ENCODE measurements around the gene PTK6.
"Not testable (repeated sequence)": the region's sequence is repeated elsewhere in the genome, so short reads cannot be mapped to it uniquely, and the experiment has no call there.

The PTK6 gene

DNA sequence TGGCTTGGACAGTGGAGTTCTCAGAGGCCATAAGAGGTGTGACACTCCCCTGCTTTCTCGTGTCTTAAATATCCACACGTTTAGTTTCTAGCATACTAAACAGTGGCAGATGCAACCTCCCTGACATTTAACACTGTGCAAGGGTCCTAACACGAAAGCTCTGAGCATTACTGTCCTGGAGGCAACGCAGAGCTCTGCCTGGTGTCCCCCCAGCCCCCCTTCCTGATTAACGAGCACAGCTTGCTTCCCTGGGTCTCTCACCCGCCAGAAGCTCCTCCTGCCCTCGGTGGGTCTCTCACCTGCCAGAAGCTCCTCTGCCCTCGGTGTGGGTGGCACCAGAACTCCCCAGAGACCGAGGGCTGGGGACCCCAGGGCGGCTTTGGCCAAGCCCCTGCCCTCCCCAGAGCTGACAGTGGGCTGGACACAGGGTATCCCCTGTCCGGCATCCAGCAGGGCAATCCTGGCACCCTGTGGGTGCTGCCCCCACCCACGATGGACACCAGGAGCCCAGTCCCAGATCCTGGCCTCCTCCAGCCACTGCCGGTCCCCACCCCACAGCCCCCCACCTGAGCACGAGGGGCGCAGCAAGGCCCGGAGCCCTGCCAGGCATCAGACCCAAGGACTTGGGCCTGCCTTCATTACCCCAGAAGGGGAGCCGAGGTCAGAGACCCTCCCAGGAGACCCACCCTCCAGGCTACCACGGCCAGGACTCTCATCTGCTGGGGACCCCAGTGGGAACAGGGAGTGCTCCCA is 52.3 kb downstream of the PTK6 start:
- Histone ChIP-seq H3K9ac (ENCODE audit: low read depth in 1 of 2, low read length in 2 of 2) (no peak overlapping the region), H3K27me3 (ENCODE audit: control insufficient read depth in 2 of 2, insufficient read depth in 2 of 2, low read length in 2 of 2) (peaks cover 15 to 19% of the 10 kb centered on the region in 2 donors), H3K36me3 (ENCODE audit: control insufficient read depth in 2 of 2, insufficient read depth in 2 of 2, low read length in 2 of 2) (no peaks in the 10 kb centered on the region), H3K4me1 (ENCODE audit: control insufficient read depth in 2 of 2, insufficient read depth in 2 of 2, low read length in 2 of 2) (no peaks in the 10 kb centered on the region), H3K27ac (ENCODE audit: low read depth in 2 of 2, low read length in 2 of 2) (no peak overlapping the region), H3K9me3 (ENCODE audit: control insufficient read depth in 2 of 2, low read length in 2 of 2) (no peaks in the 10 kb centered on the region), H3K4me3 (ENCODE audit: low read length in 2 of 2) (no peak overlapping the region)

DNA sequence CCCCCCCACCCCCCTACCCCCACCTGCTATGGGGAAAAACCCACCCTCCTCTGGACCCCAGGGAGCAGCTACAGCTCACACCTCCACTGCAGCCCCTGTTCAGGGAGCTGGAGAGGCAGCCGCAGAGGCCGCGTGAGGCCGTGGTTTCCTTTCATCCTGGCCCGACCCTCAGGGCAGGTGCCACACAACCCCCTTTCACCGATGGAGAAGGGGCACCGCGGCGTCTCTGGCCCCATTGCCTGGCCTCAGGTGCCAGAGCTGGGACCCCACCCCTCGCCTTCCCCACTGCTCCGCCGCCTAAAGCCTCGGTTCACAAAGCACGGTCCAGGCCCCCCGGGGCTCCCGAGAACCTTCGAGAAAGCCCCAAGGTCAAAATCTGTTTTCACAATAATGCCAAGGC is 52.9 kb downstream of the PTK6 start:
- H3K9me3 ChIP-seq (ENCODE audit: control insufficient read depth in 2 of 2, low read length in 2 of 2), result no peaks in the 10 kb centered on the region
- no peaks in the 10 kb centered on the region for H3K36me3 ChIP-seq (ENCODE audit: control insufficient read depth in 2 of 2, insufficient read depth in 2 of 2, low read length in 2 of 2)
- no peak overlapping the region for H3K9ac ChIP-seq (ENCODE audit: low read depth in 1 of 2, low read length in 2 of 2)
- H3K4me1 ChIP-seq (ENCODE audit: control insufficient read depth in 2 of 2, insufficient read depth in 2 of 2, low read length in 2 of 2), result no peaks in the 10 kb centered on the region
- peaks cover 19 to 20% of the 10 kb centered on the region in 2 donors for H3K27me3 ChIP-seq (ENCODE audit: control insufficient read depth in 2 of 2, insufficient read depth in 2 of 2, low read length in 2 of 2)
- no peak overlapping the region for H3K27ac ChIP-seq (ENCODE audit: low read depth in 2 of 2, low read length in 2 of 2)
- H3K4me3 ChIP-seq (ENCODE audit: low read length in 2 of 2), result no peak overlapping the region

DNA sequence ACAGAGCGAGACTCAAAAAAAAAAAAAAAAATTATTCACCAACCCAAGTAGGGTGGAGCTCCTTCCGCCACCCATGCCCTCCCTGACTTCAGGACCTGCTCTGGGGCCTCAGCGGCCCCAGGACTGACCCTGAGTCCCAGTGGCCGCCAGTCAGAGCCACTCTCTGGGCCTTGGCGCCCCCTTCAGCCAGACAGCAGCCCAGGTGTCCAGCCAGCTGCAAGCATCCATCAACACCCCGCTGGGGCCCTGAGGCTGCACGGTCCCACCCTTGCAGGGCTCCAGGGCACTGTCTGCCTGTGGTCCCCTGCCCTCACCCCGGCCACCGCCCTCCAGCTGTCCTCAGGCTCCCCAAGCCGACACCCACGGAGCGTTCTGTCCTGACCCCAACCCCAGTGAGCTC is 53.3 kb downstream of the PTK6 start:
- Histone ChIP-seq H3K27me3 (ENCODE audit: control insufficient read depth in 2 of 2, insufficient read depth in 2 of 2, low read length in 2 of 2) (peaks cover 20% of the 10 kb centered on the region in 2 donors), H3K9ac (ENCODE audit: low read depth in 1 of 2, low read length in 2 of 2) (no peak overlapping the region), H3K36me3 (ENCODE audit: control insufficient read depth in 2 of 2, insufficient read depth in 2 of 2, low read length in 2 of 2) (no peaks in the 10 kb centered on the region), H3K4me1 (ENCODE audit: control insufficient read depth in 2 of 2, insufficient read depth in 2 of 2, low read length in 2 of 2) (no peaks in the 10 kb centered on the region), H3K27ac (ENCODE audit: low read depth in 2 of 2, low read length in 2 of 2) (no peak overlapping the region), H3K4me3 (ENCODE audit: low read length in 2 of 2) (no peak overlapping the region), H3K9me3 (ENCODE audit: control insufficient read depth in 2 of 2, low read length in 2 of 2) (no peaks in the 10 kb centered on the region)

DNA sequence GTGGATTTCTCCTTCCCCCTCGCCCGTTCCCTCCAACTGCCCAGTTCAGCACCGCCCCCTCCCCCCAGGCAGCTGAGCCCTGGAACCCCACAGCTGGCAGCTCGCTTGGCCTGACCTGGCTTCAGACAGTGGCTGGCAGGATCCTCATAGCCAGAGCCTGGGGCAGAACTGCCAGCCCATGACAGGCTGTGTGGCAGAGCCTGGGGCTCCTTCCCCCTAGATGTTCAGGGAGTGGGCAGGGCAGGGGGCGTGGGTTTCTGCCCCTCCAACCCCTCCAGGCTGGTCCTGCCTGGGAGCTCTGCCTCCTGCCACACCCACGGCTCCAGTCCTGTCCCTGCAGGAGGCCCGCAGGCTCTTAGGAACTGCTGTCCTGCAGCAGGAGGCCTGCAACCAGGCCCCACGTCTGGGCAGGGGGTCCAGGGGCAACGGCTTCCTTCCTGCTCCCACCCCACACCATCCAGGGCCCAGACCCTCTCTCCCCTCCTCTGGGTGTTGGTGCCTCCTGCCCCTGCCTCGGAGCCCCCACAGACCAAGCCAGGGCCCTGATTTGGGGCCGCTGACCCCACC is 55.1 kb downstream of the PTK6 start:
- Histone ChIP-seq H3K4me1 (ENCODE audit: control insufficient read depth in 2 of 2, insufficient read depth in 2 of 2, low read length in 2 of 2) (no peaks in the 10 kb centered on the region), H3K27me3 (ENCODE audit: control insufficient read depth in 2 of 2, insufficient read depth in 2 of 2, low read length in 2 of 2) (peaks cover 17 to 19% of the 10 kb centered on the region in 2 donors), H3K27ac (ENCODE audit: low read depth in 2 of 2, low read length in 2 of 2) (no peak overlapping the region), H3K36me3 (ENCODE audit: control insufficient read depth in 2 of 2, insufficient read depth in 2 of 2, low read length in 2 of 2) (no peaks in the 10 kb centered on the region), H3K9me3 (ENCODE audit: control insufficient read depth in 2 of 2, low read length in 2 of 2) (no peaks in the 10 kb centered on the region), H3K9ac (ENCODE audit: low read depth in 1 of 2, low read length in 2 of 2) (no peak overlapping the region), H3K4me3 (ENCODE audit: low read length in 2 of 2) (no peak overlapping the region)

DNA sequence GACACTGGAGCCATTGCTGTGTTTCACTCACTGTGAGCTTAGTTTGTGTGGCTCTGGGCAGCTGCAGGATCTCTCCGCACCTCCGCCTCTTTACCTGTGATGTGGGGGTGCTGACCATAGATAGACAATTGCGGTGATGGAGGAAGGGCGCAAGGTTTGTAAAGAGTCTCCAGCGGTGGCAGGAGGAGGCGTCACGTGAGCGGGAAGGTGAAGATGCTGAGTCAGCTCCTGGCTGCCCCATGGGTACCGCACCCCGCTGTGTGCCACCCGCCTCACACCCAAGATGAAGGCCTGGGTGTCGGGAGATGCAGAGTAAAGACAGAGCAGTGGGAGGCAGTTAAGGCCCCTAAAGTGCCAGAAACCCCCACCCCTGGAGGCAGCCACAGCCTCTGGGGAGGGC is 55.7 kb downstream of the PTK6 start:
- Histone ChIP-seq H3K4me3 (ENCODE audit: low read length in 2 of 2) (no peak overlapping the region), H3K27me3 (ENCODE audit: control insufficient read depth in 2 of 2, insufficient read depth in 2 of 2, low read length in 2 of 2) (peaks cover 19 to 20% of the 10 kb centered on the region in 2 donors), H3K27ac (ENCODE audit: low read depth in 2 of 2, low read length in 2 of 2) (no peak overlapping the region), H3K9ac (ENCODE audit: low read depth in 1 of 2, low read length in 2 of 2) (no peak overlapping the region), H3K4me1 (ENCODE audit: control insufficient read depth in 2 of 2, insufficient read depth in 2 of 2, low read length in 2 of 2) (no peaks in the 10 kb centered on the region), H3K36me3 (ENCODE audit: control insufficient read depth in 2 of 2, insufficient read depth in 2 of 2, low read length in 2 of 2) (no peaks in the 10 kb centered on the region), H3K9me3 (ENCODE audit: control insufficient read depth in 2 of 2, low read length in 2 of 2) (no peaks in the 10 kb centered on the region)

DNA sequence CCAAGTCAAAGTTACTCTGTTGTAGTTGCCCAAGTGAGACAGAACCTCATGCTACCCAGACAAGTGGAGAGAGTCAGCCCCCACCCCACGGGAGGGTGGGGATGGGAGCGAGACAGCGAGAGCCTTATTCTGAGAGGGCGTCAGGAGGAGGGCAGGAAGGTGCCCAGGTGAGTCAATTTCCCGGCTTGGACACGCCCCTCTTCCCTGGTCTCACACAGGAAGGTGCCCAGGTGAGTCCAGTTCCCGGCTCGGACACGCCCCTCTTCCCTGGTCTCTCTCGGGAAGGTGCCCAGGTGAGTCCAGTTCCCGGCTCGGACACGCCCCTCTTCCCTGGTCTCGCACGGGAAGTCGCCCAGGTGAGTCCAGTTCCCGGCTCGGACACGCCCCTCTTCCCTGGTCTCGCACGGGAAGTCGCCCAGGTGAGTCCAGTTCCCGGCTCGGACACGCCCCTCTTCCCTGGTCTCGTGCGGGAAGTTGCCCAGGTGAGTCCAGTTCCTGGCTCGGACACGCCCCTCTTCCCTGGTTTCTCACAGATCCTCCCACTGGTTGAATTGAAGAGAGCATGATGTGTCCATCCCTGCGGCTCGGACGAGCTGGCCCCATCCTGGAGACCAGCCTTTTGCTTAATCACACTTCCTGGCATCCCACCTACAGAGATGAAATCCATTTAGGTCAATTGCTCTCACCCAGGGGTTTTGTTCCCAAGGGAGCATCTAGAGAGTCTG is 57.3 kb downstream of the PTK6 start:
- not testable (repeated sequence) for H3K4me3 ChIP-seq (ENCODE audit: low read length in 2 of 2); H3K36me3 ChIP-seq (ENCODE audit: control insufficient read depth in 2 of 2, insufficient read depth in 2 of 2, low read length in 2 of 2); H3K4me1 ChIP-seq (ENCODE audit: control insufficient read depth in 2 of 2, insufficient read depth in 2 of 2, low read length in 2 of 2); H3K9ac ChIP-seq (ENCODE audit: low read depth in 1 of 2, low read length in 2 of 2); H3K27ac ChIP-seq (ENCODE audit: low read depth in 2 of 2, low read length in 2 of 2); H3K9me3 ChIP-seq (ENCODE audit: control insufficient read depth in 2 of 2, low read length in 2 of 2)
- H3K27me3 ChIP-seq (ENCODE audit: control insufficient read depth in 2 of 2, insufficient read depth in 2 of 2, low read length in 2 of 2), result peaks cover 20 to 23% of the 10 kb centered on the region in 2 donors

DNA sequence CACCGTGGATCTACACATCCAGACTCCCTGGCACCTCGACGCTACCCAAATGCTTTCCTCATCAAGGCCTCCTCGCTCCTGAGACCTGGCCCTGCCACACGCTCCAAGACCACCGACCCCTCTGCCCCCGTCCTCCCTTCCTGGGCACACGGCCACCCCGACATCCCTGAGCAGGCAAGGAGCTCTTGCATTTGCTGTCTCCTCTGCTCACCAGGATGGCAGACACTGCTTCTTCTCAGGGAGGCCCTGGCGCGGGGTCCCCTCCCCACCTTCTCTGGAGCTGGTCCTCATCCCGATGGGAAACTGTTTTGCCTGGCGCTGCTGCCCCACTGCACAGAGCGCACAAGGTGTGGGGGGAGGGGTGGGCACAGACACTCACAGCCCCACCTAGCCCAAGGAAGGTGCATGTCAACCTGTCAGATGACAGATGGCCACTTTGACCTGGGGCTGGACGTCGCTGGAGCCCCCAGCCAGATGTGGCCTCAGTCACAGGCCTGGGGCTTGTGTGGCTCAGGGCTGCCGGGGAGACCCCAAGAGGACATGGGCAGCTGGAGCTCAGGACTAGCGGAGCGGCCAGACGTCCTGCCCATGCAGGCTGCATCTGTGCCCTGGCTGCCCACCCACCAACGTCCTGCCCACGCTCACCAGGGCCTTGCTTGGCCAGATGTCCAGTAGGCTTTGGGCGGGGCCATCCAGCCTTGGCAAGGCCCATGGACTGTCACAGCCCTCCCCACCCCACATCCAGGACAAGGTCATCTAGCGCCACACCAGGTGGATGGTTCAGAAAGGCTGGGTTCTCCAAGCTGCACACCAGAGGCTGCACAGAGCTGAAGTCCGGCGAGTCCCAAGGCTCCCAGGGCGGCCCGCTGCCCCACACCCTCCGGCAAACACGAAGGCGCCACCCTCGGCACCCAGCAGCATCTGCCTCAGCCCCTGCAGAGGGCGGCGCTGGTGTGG is 58.6 kb downstream of the PTK6 start:
- Histone ChIP-seq H3K27me3 (ENCODE audit: control insufficient read depth in 2 of 2, insufficient read depth in 2 of 2, low read length in 2 of 2) (peaks cover 28 to 30% of the 10 kb centered on the region in 2 donors), H3K9ac (ENCODE audit: low read depth in 1 of 2, low read length in 2 of 2) (no peak overlapping the region), H3K27ac (ENCODE audit: low read depth in 2 of 2, low read length in 2 of 2) (no peak overlapping the region), H3K9me3 (ENCODE audit: control insufficient read depth in 2 of 2, low read length in 2 of 2) (no peaks in the 10 kb centered on the region), H3K36me3 (ENCODE audit: control insufficient read depth in 2 of 2, insufficient read depth in 2 of 2, low read length in 2 of 2) (no peaks in the 10 kb centered on the region), H3K4me1 (ENCODE audit: control insufficient read depth in 2 of 2, insufficient read depth in 2 of 2, low read length in 2 of 2) (no peaks in the 10 kb centered on the region), H3K4me3 (ENCODE audit: low read length in 2 of 2) (no peak overlapping the region)
